HepG2 (cell line): Measurements from ENCODE around the gene BEST2. TPM values are rescaled to one million over a fixed set of nuclear protein-coding genes. Genes with fewer than 3 reads are reported as not detected.

Source experiments
- ATF1 ChIP-seq: IDR thresholded peaks from 2 replicates; pipeline ENCODE4 v1.6.1; 2016; ENCODE audit warnings: mild to moderate bottlenecking, control low read depth
- ATM ChIP-seq: fragments of 450-650 bp; IDR thresholded peaks from 2 replicates; pipeline ENCODE4 v1.7.1; 2017; ENCODE audit warnings: mild to moderate bottlenecking, borderline replicate concordance
- DBP ChIP-seq: sonication (generic); formaldehyde crosslinking; IDR thresholded peaks from 2 replicates; pipeline ENCODE4 v1.4.0; 2020; ENCODE audit warnings: missing genetic modification reagents; ENCODE audit errors: not compliant biosample characterization
- MED13 ChIP-seq: sonication (generic); formaldehyde crosslinking; IDR thresholded peaks from 2 replicates; pipeline ENCODE4 v1.5.0; 2020; ENCODE audit warnings: missing genetic modification reagents
- MIER2 ChIP-seq: IDR thresholded peaks from 2 replicates; pipeline ENCODE4 v1.6.1; 2016; ENCODE audit warnings: missing biosample characterization, missing genetic modification reagents
- NFE2L1 ChIP-seq: sonication (generic); formaldehyde crosslinking; IDR thresholded peaks from 2 replicates; pipeline ENCODE4 v1.4.0; 2020; ENCODE audit warnings: missing genetic modification reagents, mild to moderate bottlenecking, borderline replicate concordance
- NFE2L2 ChIP-seq: fragments of 150-350 bp; IDR thresholded peaks from 2 replicates; pipeline ENCODE4 v1.6.1; 2014; ENCODE audit warnings: low read length
- PLRG1 ChIP-seq: fragments of 450-650 bp; conservative IDR thresholded peaks from 2 replicates; pipeline ENCODE4 v1.6.1; 2016
- PTBP1 ChIP-seq: fragments of 200-400 bp; formaldehyde crosslinking; IDR thresholded peaks from 2 replicates; pipeline ENCODE4 v1.6.1; 2018; ENCODE audit warnings: low read length, low read depth; ENCODE audit not compliant: poor library complexity, severe bottlenecking
- SETDB1 ChIP-seq: sonication (generic); formaldehyde crosslinking; IDR thresholded peaks from 2 replicates; pipeline ENCODE4 v1.5.1; 2020; ENCODE audit warnings: missing genetic modification reagents, mild to moderate bottlenecking, borderline replicate concordance
- ZFX ChIP-seq: sonication (generic); formaldehyde crosslinking; IDR thresholded peaks from 2 replicates; pipeline ENCODE4 v1.4.0; 2020; ENCODE audit warnings: mild to moderate bottlenecking, low read depth, missing genetic modification reagents, moderate library complexity
- ZKSCAN5 ChIP-seq: sonication (generic); formaldehyde crosslinking; IDR thresholded peaks from 2 replicates; pipeline ENCODE4 v1.5.1; 2020; ENCODE audit warnings: mild to moderate bottlenecking, missing genetic modification reagents
- ZNF124 ChIP-seq: sonication (generic); formaldehyde crosslinking; IDR thresholded peaks from 2 replicates; pipeline ENCODE4 v1.4.0; 2020; ENCODE audit warnings: missing genetic modification reagents
- ZNF142 ChIP-seq: sonication (generic); formaldehyde crosslinking; IDR thresholded peaks from 2 replicates; pipeline ENCODE4 v1.4.0; 2020; ENCODE audit warnings: missing genetic modification reagents
- ZNF207 ChIP-seq: fragments of 450-650 bp; IDR thresholded peaks from 2 replicates; pipeline ENCODE4 v1.6.1; 2016; ENCODE audit warnings: antibody characterized with exemption, borderline replicate concordance
- ZNF546 ChIP-seq: sonication (generic); formaldehyde crosslinking; conservative IDR thresholded peaks from 2 replicates; pipeline ENCODE4 v1.8.1; 2023; ENCODE audit warnings: mild to moderate bottlenecking, missing genetic modification reagents
- ZNF646 ChIP-seq: sonication (generic); formaldehyde crosslinking; IDR thresholded peaks from 2 replicates; pipeline ENCODE4 v1.9.0; 2021; ENCODE audit warnings: mild to moderate bottlenecking, missing genetic modification reagents
- ZNF788 ChIP-seq: sonication (generic); formaldehyde crosslinking; IDR thresholded peaks from 2 replicates; pipeline ENCODE4 v1.5.0; 2020; ENCODE audit warnings: mild to moderate bottlenecking, missing genetic modification reagents, borderline replicate concordance
- polyA plus RNA-seq, 8 experiments: library from polyadenylated mRNA; depleted of rRNA in 3 of 8; stranded (reverse) in 7 of 8; unstranded in 1 of 8; fragments of >200 nt; fragmentation: Illumina TruSeq in 4 of 8; extraction: Trizol in 4 of 8; gene quantifications; 2 replicates each; pipeline versions ENCODE4 v1.2.1 to v1.2.3, GENCODE V29; 2011 to 2016; ENCODE audit warnings: low read depth in 4 of 8, missing spikeins in 1 of 8, mixed read lengths in 1 of 8; ENCODE audit not compliant: insufficient read depth in 1 of 8
- total RNA-seq, 5 experiments: library from RNA; depleted of rRNA; stranded (reverse); fragments of >200 nt; fragmentation: Illumina TruSeq; extraction: Trizol; gene quantifications; 2 replicates each; pipeline ENCODE4 v1.2.3, GENCODE V29; 2016; ENCODE audit warnings: low read depth in 1 of 5

BEST2 gene
- total and polyA plus RNA-seq, 2 of the 13 experiments (the other 11 are each of a cell fraction or from before 2014, with no cell fraction given): not detected

- TF ChIP-seq NFE2L1 (CRISPR knock-in tag) (no peak), ATM (no peak), MED13 (CRISPR knock-in tag) (no peak), ZNF124 (CRISPR knock-in tag) (peak; percentile 66), ZNF646 (CRISPR knock-in tag) (no peak), ZFX (CRISPR knock-in tag) (peak; percentile 88), ZNF207 (no peak), NFE2L2 (no peak), PTBP1 (peak; percentile 53), ZNF142 (CRISPR knock-in tag) (peak; percentile 51; the same call in 1 of the 2 replicates), SETDB1 (no peak), PLRG1 (no peak), ZNF788 (CRISPR knock-in tag) (peak; percentile 88; the same call in 1 of the 2 replicates), DBP (CRISPR knock-in tag) (no peak), ZNF546 (CRISPR knock-in tag) (no peak; the same call in 1 of the 2 replicates), ZKSCAN5 (CRISPR knock-in tag) (no peak), ATF1 (CRISPR knock-in tag) (peak; percentile 86), MIER2 (CRISPR knock-in tag) (no peak)
Measured at GRCh38 chr19:12791345-12792050, 39.9 kb downstream of the BEST2 start, which contains the start of gene JUNB (continued).
